ENCODE data around the gene CFAP300. TPM values are rescaled to one million over a fixed set of nuclear protein-coding genes. Genes with fewer than 3 reads are reported as not detected.

CFAP300 gene
- total RNA-seq (2014; rRNA removed; shearing (Covaris generic)) = 1.9 and 8.3 TPM in 2 replicates

GRCh38 chr11:102047305-102047924 is at the start of gene CFAP300:
Gene CFAP300 (plus strand): TSS chr11:102047437. CDS start chr11:102047471, 34 bp downstream.
- peak; percentile 50 for DNase-seq (ENCODE audit: low spot score)

DNA sequence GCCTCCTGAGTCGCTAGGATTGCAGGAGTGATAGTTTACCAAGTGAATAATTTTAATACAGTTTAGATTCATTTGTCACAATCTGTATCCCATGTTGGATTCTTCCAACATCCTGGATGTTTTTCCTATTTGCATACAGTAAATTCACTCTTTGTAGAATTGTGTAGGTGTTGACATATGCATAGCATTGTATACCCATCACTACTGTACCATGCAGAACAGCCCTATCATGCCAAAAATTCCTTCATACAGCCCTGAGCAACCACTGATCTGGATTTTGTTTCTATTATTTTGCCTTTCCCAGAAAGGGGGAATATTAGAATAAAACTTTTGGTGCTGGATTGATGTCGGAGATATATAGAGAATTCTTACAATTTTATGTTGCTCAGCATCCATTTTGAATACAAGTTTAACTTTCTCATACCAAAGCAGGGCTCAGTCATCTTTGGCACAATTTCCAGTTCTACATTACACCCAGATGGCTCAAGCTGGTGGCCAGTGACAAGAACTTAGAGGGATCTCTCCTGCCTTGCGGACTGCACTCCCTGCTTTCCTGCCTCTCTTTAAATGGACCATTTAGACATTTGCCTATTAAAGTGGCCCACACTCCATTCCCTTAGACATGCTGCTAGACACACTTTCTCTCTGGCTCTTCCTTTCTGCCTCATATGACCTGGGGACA is 45.4 kb upstream of the CFAP300 start:
- no peak for DNase-seq (ENCODE audit: low spot score)

DNA sequence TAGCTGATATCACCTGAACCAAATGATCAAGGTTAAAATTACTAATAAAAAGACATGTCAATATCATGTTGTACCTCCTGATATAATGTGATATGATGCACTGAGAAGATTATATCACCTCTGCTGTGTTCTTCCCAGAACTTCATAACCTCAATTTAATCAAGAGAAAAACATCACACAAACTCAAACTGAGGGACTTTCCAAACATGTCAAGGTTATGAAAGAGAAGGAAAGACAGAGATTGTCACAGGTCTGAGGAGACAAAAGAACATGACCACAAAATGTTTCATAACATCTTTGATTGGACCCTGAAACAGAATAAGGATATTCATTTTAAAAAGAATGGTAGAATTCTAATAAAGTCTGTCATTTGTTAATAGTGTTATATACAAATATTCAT is 43.0 kb upstream of the CFAP300 start:
- DNase-seq (ENCODE audit: low spot score) = no peak

- no peak for DNase-seq (ENCODE audit: low spot score)
Measured at GRCh38 chr11:102005306-102005705, 41.9 kb upstream of the CFAP300 start.

GRCh38 chr11:102006835-102007566 is 40.2 kb upstream of the CFAP300 start:
- DNase-seq (ENCODE audit: low spot score) = no peak

GRCh38 chr11:102007567-102008437 is 39.4 kb upstream of the CFAP300 start:
- peak; percentile 36 for DNase-seq (ENCODE audit: low spot score)

DNA sequence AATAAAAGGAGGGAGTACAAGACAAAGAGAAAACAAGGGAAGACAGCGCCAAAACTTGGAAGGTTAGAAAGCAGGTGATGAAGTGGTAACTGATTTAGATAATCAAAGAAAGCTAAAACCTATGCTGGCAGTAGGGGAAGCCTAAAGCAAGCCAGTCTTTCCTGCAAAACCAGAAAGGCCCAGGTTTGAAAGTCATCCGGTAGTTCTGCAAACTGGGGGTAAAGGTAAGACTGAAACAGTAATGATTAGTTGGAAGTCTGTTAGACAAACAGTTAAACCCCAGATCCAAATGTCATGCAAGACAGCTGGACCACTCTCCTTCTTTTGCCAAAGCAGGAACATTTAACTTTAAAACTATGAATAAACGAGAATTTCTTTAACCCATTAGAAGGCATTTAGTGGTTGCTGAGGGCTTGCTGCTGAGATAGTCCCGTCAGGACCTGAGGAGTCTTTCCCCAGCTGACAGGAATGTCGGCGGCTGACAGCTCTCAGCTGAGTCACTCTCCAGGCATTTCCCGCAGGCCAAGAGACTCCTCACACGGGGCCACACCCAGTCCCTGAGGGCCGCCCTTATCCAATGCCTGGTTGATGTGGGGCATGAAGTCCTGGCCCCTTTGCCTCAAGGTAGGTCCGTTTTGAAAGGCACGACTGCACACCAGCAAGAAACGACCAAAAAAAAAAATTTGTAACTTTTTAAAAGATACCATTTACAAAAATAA is 36.3 kb upstream of the CFAP300 start:
- peak; percentile 71 for DNase-seq (ENCODE audit: low spot score)

- DNase-seq (ENCODE audit: low spot score) = no peak
Measured at GRCh38 chr11:102012946-102013345, 34.3 kb upstream of the CFAP300 start.

GRCh38 chr11:102014756-102015155 is 32.5 kb upstream of the CFAP300 start:
- DNase-seq (ENCODE audit: low spot score) = no peak

DNA sequence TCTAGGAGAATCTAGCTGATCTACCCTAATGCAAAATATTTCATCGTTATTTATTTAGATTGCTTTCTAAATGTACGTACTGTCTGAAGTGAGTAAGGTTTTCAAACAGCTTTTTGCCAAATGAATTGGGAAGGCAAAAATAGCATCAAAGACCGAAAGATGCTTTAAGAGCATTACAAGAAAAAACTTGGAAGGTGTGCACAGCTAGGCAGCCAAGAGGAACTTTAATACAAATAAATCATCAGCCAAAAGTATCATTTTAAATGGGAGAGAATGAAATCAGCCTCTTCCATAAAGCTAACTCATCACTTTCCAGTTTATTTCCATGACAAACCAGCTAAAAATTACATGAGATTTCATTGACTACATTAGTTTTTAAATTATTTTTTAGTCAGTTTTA is 30.2 kb upstream of the CFAP300 start:
- DNase-seq (ENCODE audit: low spot score) = no peak

GRCh38 chr11:102026217-102026616 is 21.0 kb upstream of the CFAP300 start:
- no peak for DNase-seq (ENCODE audit: low spot score)

DNA sequence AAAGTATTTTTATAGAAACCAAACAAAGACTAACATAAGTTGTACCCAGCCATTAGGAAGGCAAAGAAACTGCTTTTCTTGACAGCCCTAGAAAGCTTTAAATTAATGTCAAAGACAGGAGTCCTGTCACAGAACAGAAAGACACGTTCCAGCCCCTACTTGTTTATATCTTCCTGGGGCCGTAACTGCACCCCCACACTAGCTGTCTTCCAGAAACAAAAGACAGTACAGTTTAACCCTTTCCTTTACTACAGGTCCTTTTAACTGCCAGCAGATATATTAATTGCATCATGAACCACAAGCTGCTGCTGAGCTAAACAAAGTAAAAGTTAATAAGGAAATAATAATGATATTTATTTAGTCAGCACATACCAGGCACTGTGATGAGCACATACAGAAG is 20.3 kb upstream of the CFAP300 start:
- DNase-seq (ENCODE audit: low spot score) = no peak

DNA sequence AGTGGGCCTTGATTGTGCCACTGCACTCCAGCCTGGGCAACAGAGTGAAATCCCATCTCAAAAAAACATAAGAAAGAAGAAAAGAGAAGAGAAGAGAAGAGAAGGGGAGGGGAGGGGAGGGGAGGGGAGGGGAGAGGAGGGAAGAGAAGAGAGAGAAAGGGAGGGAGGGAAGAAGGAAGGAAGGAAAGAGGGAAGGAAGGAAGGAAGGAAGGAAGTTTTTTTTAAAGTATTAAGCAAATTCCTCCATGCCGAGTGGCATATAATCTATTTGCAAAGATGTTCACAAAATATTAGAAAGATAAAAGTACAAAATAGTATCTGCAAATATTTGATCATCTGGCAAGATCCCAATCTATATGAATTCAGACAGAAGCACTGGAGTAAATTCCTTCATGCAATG is 10.5 kb upstream of the CFAP300 start:
- no peak for DNase-seq (ENCODE audit: low spot score)

DNA sequence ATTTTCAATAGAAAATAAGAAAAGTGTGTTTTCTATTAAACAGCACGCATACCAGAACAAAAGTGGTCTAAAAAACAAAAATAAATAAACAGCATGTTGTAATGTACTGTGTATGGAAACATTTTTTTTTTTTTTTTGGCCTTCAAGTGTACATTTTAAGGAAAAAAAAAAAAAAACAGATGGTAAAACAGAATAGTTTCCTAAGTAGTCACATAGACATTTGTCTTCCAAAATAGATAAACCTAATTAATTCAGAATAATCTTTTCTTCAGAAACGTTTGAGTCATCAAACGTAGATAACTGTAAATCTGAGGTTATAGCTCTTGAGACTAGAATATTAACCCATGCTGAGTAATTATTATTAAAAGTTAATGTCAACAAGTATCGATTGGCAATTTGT is 396 bp upstream of the CFAP300 start:
- no peak for DNase-seq (ENCODE audit: low spot score)

GRCh38 chr11:102050927-102051575 is 3.8 kb downstream of the CFAP300 start:
- DNase-seq (ENCODE audit: low spot score) = no peak

DNA sequence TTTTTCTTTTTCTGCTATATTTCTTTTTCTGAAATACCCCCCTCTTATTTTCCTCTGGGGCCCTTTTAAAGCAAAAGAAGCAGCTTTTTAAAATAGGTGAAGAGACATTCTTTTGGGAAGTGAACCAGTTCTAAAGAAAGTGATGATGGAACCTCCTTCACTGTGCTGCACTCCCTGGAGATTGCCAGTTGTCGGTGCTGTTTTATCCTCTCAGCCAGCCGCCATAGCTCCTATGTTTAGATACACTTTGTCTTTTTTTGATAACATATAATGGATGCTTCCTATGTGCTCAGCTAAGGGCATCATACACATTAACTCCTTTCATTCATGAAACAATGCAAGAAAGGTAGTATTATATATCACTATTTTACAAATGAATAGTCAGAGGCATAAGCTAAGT is 14.0 kb downstream of the CFAP300 start:
- no peak for DNase-seq (ENCODE audit: low spot score)

DNA sequence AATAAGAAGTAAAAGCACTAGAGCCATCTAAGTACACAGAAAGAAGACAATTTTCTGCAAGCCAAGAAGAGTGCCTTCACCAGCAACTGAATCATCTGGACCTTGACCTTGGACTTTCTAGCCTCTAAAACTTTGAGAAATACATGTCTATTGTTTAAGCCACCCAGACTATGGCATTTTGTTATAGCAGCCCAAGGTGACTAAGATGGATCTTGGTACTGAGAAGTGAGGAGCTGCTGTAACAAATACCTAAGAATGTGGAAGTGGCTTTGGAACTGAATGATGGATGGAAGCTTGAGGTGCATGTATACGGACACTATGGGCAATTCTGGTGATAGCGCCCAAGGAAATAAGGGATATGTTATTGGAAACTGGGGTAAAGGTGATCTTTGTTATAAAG is 14.9 kb downstream of the CFAP300 start:
- no peak for DNase-seq (ENCODE audit: low spot score)

- no peak for DNase-seq (ENCODE audit: low spot score)
Measured at GRCh38 chr11:102064316-102064715, 17.1 kb downstream of the CFAP300 start.

DNA sequence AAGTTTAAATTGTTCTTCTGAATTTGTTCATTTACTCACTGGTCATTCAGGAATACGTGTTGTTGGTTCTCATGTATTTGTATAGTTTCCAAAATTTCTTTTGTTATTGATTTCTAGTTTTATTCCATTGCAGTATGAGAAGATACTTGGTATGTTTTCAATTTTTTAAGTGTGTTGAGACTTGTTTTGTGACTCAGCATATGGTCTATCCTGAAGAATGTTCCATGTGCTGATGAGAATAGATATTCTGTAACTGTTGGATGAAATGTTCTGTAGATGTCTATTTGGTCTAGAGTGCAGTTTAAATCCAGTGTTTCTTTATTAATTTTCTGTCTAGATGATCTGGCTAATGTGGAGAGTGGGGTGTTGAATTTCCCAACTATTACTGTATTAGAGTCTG is 23.5 kb downstream of the CFAP300 start:
- DNase-seq (ENCODE audit: low spot score) = no peak
